WTC11 (cell line): ENCODE measurements around the gene FRMD4A. TPM values are rescaled to one million over a fixed set of nuclear protein-coding genes. Genes with fewer than 3 reads are reported as not detected.

Experiments used
- ATAC-seq: fragments of 200-7000 bp; cut with Tn5 transposase; 2 replicates; pipeline ENCODE4 v1.10.0; 2021; ENCODE audit warnings: mild to moderate bottlenecking, moderate library complexity
- CTCF ChIA-PET: fragments of 300-600 bp; sonication (Branson Sonifier 250); formaldehyde crosslinking; loops from one replicate; lab custom pipeline; 2021; ENCODE audit warnings: antibody characterized with exemption; lab: Charles Lee
- POLR2A ChIA-PET: fragments of 350-600 bp; sonication (Branson Sonifier 250); formaldehyde crosslinking; loops from one replicate; lab custom pipeline; 2021; ENCODE audit warnings: antibody characterized with exemption; lab: Charles Lee
- DNase-seq: peaks from one replicate; pipeline ENCODE4 v3.0.0; 2021; ENCODE audit warnings: low spot score
- H3K27ac Mint-ChIP-seq: 2 replicates; pipeline ENCODE4 v1.8.0; 2021; ENCODE audit warnings: mixed read lengths
- H3K27me3 Mint-ChIP-seq: 2 replicates; pipeline ENCODE4 v1.8.0; 2021; ENCODE audit warnings: low read depth, mild to moderate bottlenecking, moderate library complexity, mixed read lengths
- H3K36me3 Mint-ChIP-seq: 2 replicates; pipeline ENCODE4 v1.8.0; 2021; ENCODE audit warnings: mixed read lengths
- H3K4me1 Mint-ChIP-seq: 2 replicates; pipeline ENCODE4 v1.8.0; 2022; ENCODE audit warnings: mixed read lengths
- H3K4me3 Mint-ChIP-seq: 2 replicates; pipeline ENCODE4 v1.8.0; 2021; ENCODE audit warnings: mild to moderate bottlenecking, moderate library complexity, mixed read lengths
- H3K9me3 Mint-ChIP-seq: 2 replicates; pipeline ENCODE4 v1.8.0; 2021; ENCODE audit warnings: mixed read lengths
- CREB1 ChIP-seq: sonication (generic); formaldehyde crosslinking; IDR thresholded peaks from 2 replicates; pipeline ENCODE4 v1.8.0; 2023; ENCODE audit warnings: mild to moderate bottlenecking, missing genetic modification reagents
- CREM ChIP-seq: sonication (generic); formaldehyde crosslinking; IDR thresholded peaks from 2 replicates; pipeline ENCODE4 v1.8.1; 2022; ENCODE audit warnings: mild to moderate bottlenecking, missing genetic modification reagents, moderate library complexity
- ETV6 ChIP-seq: sonication (generic); formaldehyde crosslinking; IDR thresholded peaks from 2 replicates; pipeline ENCODE4 v1.8.1; 2022; ENCODE audit warnings: mild to moderate bottlenecking, missing genetic modification reagents
- FOXP1 ChIP-seq: sonication (generic); formaldehyde crosslinking; IDR thresholded peaks from 2 replicates; pipeline ENCODE4 v1.8.0; 2022; ENCODE audit warnings: missing genetic modification reagents, mild to moderate bottlenecking, moderate library complexity, borderline replicate concordance
- FOXP4 ChIP-seq: sonication (generic); formaldehyde crosslinking; IDR thresholded peaks from 2 replicates; pipeline ENCODE4 v1.8.0; 2022; ENCODE audit warnings: mild to moderate bottlenecking, missing genetic modification reagents
- GTF2I ChIP-seq: fragments of 250-450 bp; sonication (Bioruptor Pico); conservative IDR thresholded peaks from 2 replicates; pipeline ENCODE4 v1.4.0; 2021; ENCODE audit warnings: mild to moderate bottlenecking
- IRF1 ChIP-seq: sonication (generic); formaldehyde crosslinking; IDR thresholded peaks from 2 replicates; pipeline ENCODE4 v1.8.0; 2023; ENCODE audit warnings: missing genetic modification reagents
- NFATC4 ChIP-seq: fragments of 250-450 bp; sonication (Bioruptor Pico); IDR thresholded peaks from 2 replicates; pipeline ENCODE4 v1.9.0; 2021; ENCODE audit warnings: mild to moderate bottlenecking
- PRDM15 ChIP-seq: sonication (generic); formaldehyde crosslinking; IDR thresholded peaks from 2 replicates; pipeline ENCODE4 v1.8.0; 2022; ENCODE audit warnings: missing genetic modification reagents
- RORB ChIP-seq: fragments of 250-450 bp; sonication (Bioruptor Pico); IDR thresholded peaks from 2 replicates; pipeline ENCODE4 v1.9.0; 2021; ENCODE audit warnings: mild to moderate bottlenecking
- SMAD4 ChIP-seq: sonication (generic); formaldehyde crosslinking; IDR thresholded peaks from 2 replicates; pipeline ENCODE4 v1.8.0; 2022; ENCODE audit warnings: mild to moderate bottlenecking, missing genetic modification reagents
- TEAD4 ChIP-seq: sonication (generic); formaldehyde crosslinking; IDR thresholded peaks from 2 replicates; pipeline ENCODE4 v1.8.0; 2022; ENCODE audit warnings: mild to moderate bottlenecking, missing genetic modification reagents
- ZNF263 ChIP-seq: sonication (generic); formaldehyde crosslinking; IDR thresholded peaks from 2 replicates; pipeline ENCODE4 v1.8.1; 2022; ENCODE audit warnings: low read depth, mild to moderate bottlenecking, moderate library complexity, missing genetic modification reagents
- total RNA-seq: library from RNA; stranded (reverse); gene quantifications from 3 replicates; pipeline ENCODE4 v1.2.3, GENCODE V29; 2021
- TF ChIP-seq, protein P1 (sequence below): sonication (generic); formaldehyde crosslinking; IDR thresholded peaks from 2 replicates; pipeline ENCODE4 v1.8.1; 2022; ENCODE audit warnings: low read depth, mild to moderate bottlenecking, moderate library complexity, missing genetic modification reagents, borderline replicate concordance
- TF ChIP-seq, protein P2 (sequence below): sonication (generic); formaldehyde crosslinking; IDR thresholded peaks from 2 replicates; pipeline ENCODE4 v1.8.1; 2023; ENCODE audit warnings: mild to moderate bottlenecking, moderate library complexity, missing genetic modification reagents
- TF ChIP-seq, protein P3 (sequence below): sonication (generic); formaldehyde crosslinking; IDR thresholded peaks from 2 replicates; pipeline ENCODE4 v1.8.1; 2023; ENCODE audit warnings: mild to moderate bottlenecking, missing genetic modification reagents
- TF ChIP-seq, protein P4 (sequence below): fragments of 250-450 bp; sonication (Bioruptor Pico); IDR thresholded peaks from 2 replicates; pipeline ENCODE4 v1.9.0; 2021; ENCODE audit warnings: mild to moderate bottlenecking
- TF ChIP-seq, protein P5 (sequence below): sonication (generic); formaldehyde crosslinking; IDR thresholded peaks from 2 replicates; pipeline ENCODE4 v1.8.0; 2023; ENCODE audit warnings: missing genetic modification reagents, mild to moderate bottlenecking, borderline replicate concordance
- TF ChIP-seq, protein P6 (sequence below): fragments of 200-600 bp; IDR thresholded peaks from 2 replicates; pipeline ENCODE4 v1.8.0; 2022; ENCODE audit warnings: antibody characterized with exemption

FRMD4A gene
- total RNA-seq, 1 experiment from 2014 or later = 35.5 TPM

DNA sequence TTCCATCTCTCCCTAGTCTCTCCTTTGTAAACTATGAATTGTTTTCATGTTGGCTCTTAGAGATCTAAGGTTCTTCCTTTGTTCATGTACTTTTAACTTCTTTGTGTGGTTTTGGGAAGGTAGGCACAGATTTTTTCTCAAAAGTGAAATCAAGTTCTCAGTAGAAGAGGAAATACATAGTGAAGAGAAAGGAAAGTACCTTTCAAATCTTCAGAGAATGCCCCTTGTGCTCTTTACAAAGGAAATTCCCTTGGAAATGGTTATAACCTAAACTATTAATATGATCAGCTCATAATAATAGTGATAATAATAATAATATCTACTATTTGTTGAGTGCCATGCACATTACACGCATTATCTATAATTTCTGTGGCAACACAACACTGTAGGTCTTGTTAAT, 425.4 kb downstream of the FRMD4A start (continued):
- TF ChIP-seq, protein P1, sequence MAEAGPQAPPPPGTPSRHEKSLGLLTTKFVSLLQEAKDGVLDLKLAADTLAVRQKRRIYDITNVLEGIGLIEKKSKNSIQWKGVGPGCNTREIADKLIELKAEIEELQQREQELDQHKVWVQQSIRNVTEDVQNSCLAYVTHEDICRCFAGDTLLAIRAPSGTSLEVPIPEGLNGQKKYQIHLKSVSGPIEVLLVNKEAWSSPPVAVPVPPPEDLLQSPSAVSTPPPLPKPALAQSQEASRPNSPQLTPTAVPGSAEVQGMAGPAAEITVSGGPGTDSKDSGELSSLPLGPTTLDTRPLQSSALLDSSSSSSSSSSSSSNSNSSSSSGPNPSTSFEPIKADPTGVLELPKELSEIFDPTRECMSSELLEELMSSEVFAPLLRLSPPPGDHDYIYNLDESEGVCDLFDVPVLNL (CRISPR knock-in tag) = no peak
- no peak for TF ChIP-seq ZNF263 (CRISPR knock-in tag)
- no peak for TF ChIP-seq RORB (CRISPR knock-in tag)
- no peak for TF ChIP-seq TEAD4 (CRISPR knock-in tag)
- TF ChIP-seq, protein P2, sequence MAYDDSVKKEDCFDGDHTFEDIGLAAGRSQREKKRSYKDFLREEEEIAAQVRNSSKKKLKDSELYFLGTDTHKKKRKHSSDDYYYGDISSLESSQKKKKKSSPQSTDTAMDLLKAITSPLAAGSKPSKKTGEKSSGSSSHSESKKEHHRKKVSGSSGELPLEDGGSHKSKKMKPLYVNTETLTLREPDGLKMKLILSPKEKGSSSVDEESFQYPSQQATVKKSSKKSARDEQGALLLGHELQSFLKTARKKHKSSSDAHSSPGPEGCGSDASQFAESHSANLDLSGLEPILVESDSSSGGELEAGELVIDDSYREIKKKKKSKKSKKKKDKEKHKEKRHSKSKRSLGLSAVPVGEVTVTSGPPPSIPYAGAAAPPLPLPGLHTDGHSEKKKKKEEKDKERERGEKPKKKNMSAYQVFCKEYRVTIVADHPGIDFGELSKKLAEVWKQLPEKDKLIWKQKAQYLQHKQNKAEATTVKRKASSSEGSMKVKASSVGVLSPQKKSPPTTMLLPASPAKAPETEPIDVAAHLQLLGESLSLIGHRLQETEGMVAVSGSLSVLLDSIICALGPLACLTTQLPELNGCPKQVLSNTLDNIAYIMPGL = no peak
- no peak for TF ChIP-seq IRF1
- TF ChIP-seq, protein P3, sequence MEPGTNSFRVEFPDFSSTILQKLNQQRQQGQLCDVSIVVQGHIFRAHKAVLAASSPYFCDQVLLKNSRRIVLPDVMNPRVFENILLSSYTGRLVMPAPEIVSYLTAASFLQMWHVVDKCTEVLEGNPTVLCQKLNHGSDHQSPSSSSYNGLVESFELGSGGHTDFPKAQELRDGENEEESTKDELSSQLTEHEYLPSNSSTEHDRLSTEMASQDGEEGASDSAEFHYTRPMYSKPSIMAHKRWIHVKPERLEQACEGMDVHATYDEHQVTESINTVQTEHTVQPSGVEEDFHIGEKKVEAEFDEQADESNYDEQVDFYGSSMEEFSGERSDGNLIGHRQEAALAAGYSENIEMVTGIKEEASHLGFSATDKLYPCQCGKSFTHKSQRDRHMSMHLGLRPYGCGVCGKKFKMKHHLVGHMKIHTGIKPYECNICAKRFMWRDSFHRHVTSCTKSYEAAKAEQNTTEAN (CRISPR knock-in tag) = no peak
- TF ChIP-seq NFATC4 (CRISPR knock-in tag) = no peak
- no peak for TF ChIP-seq FOXP4
- TF ChIP-seq, protein P4, sequence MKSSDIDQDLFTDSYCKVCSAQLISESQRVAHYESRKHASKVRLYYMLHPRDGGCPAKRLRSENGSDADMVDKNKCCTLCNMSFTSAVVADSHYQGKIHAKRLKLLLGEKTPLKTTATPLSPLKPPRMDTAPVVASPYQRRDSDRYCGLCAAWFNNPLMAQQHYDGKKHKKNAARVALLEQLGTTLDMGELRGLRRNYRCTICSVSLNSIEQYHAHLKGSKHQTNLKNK (CRISPR knock-in tag) = no peak
- TF ChIP-seq, protein P5, sequence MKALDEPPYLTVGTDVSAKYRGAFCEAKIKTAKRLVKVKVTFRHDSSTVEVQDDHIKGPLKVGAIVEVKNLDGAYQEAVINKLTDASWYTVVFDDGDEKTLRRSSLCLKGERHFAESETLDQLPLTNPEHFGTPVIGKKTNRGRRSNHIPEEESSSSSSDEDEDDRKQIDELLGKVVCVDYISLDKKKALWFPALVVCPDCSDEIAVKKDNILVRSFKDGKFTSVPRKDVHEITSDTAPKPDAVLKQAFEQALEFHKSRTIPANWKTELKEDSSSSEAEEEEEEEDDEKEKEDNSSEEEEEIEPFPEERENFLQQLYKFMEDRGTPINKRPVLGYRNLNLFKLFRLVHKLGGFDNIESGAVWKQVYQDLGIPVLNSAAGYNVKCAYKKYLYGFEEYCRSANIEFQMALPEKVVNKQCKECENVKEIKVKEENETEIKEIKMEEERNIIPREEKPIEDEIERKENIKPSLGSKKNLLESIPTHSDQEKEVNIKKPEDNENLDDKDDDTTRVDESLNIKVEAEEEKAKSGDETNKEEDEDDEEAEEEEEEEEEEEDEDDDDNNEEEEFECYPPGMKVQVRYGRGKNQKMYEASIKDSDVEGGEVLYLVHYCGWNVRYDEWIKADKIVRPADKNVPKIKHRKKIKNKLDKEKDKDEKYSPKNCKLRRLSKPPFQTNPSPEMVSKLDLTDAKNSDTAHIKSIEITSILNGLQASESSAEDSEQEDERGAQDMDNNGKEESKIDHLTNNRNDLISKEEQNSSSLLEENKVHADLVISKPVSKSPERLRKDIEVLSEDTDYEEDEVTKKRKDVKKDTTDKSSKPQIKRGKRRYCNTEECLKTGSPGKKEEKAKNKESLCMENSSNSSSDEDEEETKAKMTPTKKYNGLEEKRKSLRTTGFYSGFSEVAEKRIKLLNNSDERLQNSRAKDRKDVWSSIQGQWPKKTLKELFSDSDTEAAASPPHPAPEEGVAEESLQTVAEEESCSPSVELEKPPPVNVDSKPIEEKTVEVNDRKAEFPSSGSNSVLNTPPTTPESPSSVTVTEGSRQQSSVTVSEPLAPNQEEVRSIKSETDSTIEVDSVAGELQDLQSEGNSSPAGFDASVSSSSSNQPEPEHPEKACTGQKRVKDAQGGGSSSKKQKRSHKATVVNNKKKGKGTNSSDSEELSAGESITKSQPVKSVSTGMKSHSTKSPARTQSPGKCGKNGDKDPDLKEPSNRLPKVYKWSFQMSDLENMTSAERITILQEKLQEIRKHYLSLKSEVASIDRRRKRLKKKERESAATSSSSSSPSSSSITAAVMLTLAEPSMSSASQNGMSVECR (CRISPR knock-in tag) = no peak

GRCh38 chr10:13904064-13904463, 426.7 kb downstream of the FRMD4A start:
- peak; percentile 26 for ATAC-seq
- ChIA-PET POLR2A (no interaction called here), CTCF (interaction anchor here (1.2 kb wide), 1 partner anchor 186 kb away, joined by 3 read pairs; no protein-coding TSS in a partner anchor)
- H3K4me1 Mint-ChIP-seq = peaks cover 9% of the 10 kb centered on the region
- no peak overlapping the region for H3K27ac Mint-ChIP-seq
- no peak for DNase-seq
- H3K36me3 Mint-ChIP-seq = no peaks in the 10 kb centered on the region
- no peak overlapping the region for H3K4me3 Mint-ChIP-seq
- TF ChIP-seq GTF2I (CRISPR knock-in tag) (no peak), SMAD4 (CRISPR knock-in tag) (no peak), CREB1 (CRISPR knock-in tag) (no peak), ETV6 (CRISPR knock-in tag) (no peak), FOXP1 (CRISPR knock-in tag) (no peak), PRDM15 (CRISPR knock-in tag) (no peak), CREM (CRISPR knock-in tag) (no peak)
- TF ChIP-seq, protein P6, sequence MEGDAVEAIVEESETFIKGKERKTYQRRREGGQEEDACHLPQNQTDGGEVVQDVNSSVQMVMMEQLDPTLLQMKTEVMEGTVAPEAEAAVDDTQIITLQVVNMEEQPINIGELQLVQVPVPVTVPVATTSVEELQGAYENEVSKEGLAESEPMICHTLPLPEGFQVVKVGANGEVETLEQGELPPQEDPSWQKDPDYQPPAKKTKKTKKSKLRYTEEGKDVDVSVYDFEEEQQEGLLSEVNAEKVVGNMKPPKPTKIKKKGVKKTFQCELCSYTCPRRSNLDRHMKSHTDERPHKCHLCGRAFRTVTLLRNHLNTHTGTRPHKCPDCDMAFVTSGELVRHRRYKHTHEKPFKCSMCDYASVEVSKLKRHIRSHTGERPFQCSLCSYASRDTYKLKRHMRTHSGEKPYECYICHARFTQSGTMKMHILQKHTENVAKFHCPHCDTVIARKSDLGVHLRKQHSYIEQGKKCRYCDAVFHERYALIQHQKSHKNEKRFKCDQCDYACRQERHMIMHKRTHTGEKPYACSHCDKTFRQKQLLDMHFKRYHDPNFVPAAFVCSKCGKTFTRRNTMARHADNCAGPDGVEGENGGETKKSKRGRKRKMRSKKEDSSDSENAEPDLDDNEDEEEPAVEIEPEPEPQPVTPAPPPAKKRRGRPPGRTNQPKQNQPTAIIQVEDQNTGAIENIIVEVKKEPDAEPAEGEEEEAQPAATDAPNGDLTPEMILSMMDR = no peak
- peaks cover 7% of the 10 kb centered on the region; the same call in 1 of the 2 replicates for H3K9me3 Mint-ChIP-seq
- peaks cover 22% of the 10 kb centered on the region for H3K27me3 Mint-ChIP-seq
